Measurements from ENCODE around the gene THAP6. TPM values are rescaled to one million over a fixed set of nuclear protein-coding genes. Genes with fewer than 3 reads are reported as not detected.
"Not testable (repeated sequence)": the region's sequence is repeated elsewhere in the genome, so short reads cannot be mapped to it uniquely, and the experiment has no call there.

Gene THAP6
- total and polyA plus RNA-seq, 10 donors = 3.1 to 42.0 (median 22.6) TPM

- Histone ChIP-seq H3K4me1 (peaks cover 0 to 34% (median 10%) of the 10 kb centered on the region in 6 donors), H3K4me3 (no peak overlapping the region), H3K27me3 (replicated peaks in 1 of 7) (no peaks in the 10 kb centered on the region), H3K36me3 (peaks cover 0 to 94% (median 33%) of the 10 kb centered on the region in 6 donors), H3K27ac (no peak overlapping the region), H3K9me3 (peaks cover 0 to 4% (median 0%) of the 10 kb centered on the region in 8 donors)
- WGBS, 5 donors = 89 to 98% (median 98%) methylated on average over 2 of the region's 2 CpGs
- TF ChIP-seq POLR2AphosphoS5 (IDR thresholded peaks at IDR 0.05) (no peak), CTCF (IDR thresholded peaks at IDR 0.05 in 8 of 11, conservative IDR thresholded peaks at IDR 0.05 in 3 of 11) (no peak), POLR2A (IDR thresholded peaks at IDR 0.05) (no peak)
- no peak for DNase-seq
- intact Hi-C loops (cut with DNase I; ENCODE audit: low total_unique reads) = no loop called here
These were observed 14.4 kb upstream of the THAP6 start for GRCh38 chr4:75499900-75500299.

GRCh38 chr4:75502671-75503070, 11.6 kb upstream of the THAP6 start:
- H3K27ac ChIP-seq = no peak overlapping the region
- peaks cover 0 to 4% (median 0%) of the 10 kb centered on the region in 8 donors for H3K9me3 ChIP-seq
- DNase-seq = no peak
- intact Hi-C loops (cut with DNase I; ENCODE audit: low total_unique reads) = no loop called here
- WGBS, 5 donors = 94 to 99% (median 97%) methylated on average over 2 of the region's 2 CpGs
- TF ChIP-seq CTCF (IDR thresholded peaks at IDR 0.05 in 8 of 11, conservative IDR thresholded peaks at IDR 0.05 in 3 of 11) (no peak), POLR2AphosphoS5 (IDR thresholded peaks at IDR 0.05) (no peak), POLR2A (IDR thresholded peaks at IDR 0.05) (no peak)
- peaks cover 0 to 98% (median 45%) of the 10 kb centered on the region in 6 donors for H3K36me3 ChIP-seq
- H3K27me3 ChIP-seq (replicated peaks in 1 of 7) = no peaks in the 10 kb centered on the region
- no peak overlapping the region for H3K4me3 ChIP-seq
- peaks cover 0 to 24% (median 0%) of the 10 kb centered on the region in 6 donors for H3K4me1 ChIP-seq

- H3K27ac ChIP-seq = no peak overlapping the region
- WGBS, 5 donors = 89 to 95% (median 92%) methylated on average over 2 of the region's 2 CpGs
- no peak overlapping the region for H3K4me3 ChIP-seq
- H3K27me3 ChIP-seq (replicated peaks in 1 of 7) = no peaks in the 10 kb centered on the region
- DNase-seq = no peak
- no peaks in the 10 kb centered on the region for H3K9me3 ChIP-seq
- H3K4me1 ChIP-seq = peaks cover 0 to 43% (median 19%) of the 10 kb centered on the region in 6 donors
- intact Hi-C loops (cut with DNase I; ENCODE audit: low total_unique reads) = no loop called here
- peaks cover 0 to 90% (median 38%) of the 10 kb centered on the region in 6 donors for H3K36me3 ChIP-seq
- TF ChIP-seq POLR2AphosphoS5 (IDR thresholded peaks at IDR 0.05) (no peak), CTCF (IDR thresholded peaks at IDR 0.05 in 8 of 11, conservative IDR thresholded peaks at IDR 0.05 in 3 of 11) (no peak), POLR2A (IDR thresholded peaks at IDR 0.05) (no peak)
These were observed 8.6 kb upstream of the THAP6 start for GRCh38 chr4:75505630-75506029.

GRCh38 chr4:75509592-75509991, 4.7 kb upstream of the THAP6 start:
- peak overlapping the region in 1 of 8 donors; percentile 16 for H3K4me3 ChIP-seq
- H3K27ac ChIP-seq = peak overlapping the region in 1 of 8 donors; percentile 100
- peaks cover 0 to 50% (median 22%) of the 10 kb centered on the region in 6 donors for H3K36me3 ChIP-seq
- H3K9me3 ChIP-seq; intact Hi-C loops (cut with DNase I; ENCODE audit: low total_unique reads); DNase-seq; H3K27me3 ChIP-seq (replicated peaks in 1 of 7): not testable (repeated sequence)
- peaks cover 24 to 72% (median 46%) of the 10 kb centered on the region in 6 donors for H3K4me1 ChIP-seq
- WGBS, 5 donors = 90 to 93% (median 92%) methylated on average over 4 of the region's 4 CpGs
